Kidney (tissue), 14 donors: Measurements from ENCODE around the gene DCLRE1B. TPM values are rescaled to one million over a fixed set of nuclear protein-coding genes. Genes with fewer than 3 reads are reported as not detected.

Experiments
- DNase-seq, 5 donors: peaks; one replicate each; pipeline ENCODE4 v3.0.0-alpha.2; 2013 to 2020
- FAIRE-seq: peaks from 2 replicates; lab custom pipeline; 2012; peaks lifted over from hg19 to GRCh38; lab: Jason Lieb, UNC
- H3K27ac ChIP-seq, 2 donors: one replicate each; pipeline ENCODE4 v1.7.0; 2013; ENCODE audit warnings: low read depth in 2 of 2, low read length in 2 of 2, inconsistent platforms in 1 of 2
- H3K27me3 ChIP-seq: one replicate; pipeline ENCODE4 v1.7.1; 2013; ENCODE audit warnings: low read length, inconsistent platforms; ENCODE audit not compliant: control insufficient read depth, insufficient read depth
- H3K36me3 ChIP-seq, 3 donors: one replicate each; pipeline versions ENCODE4 v1.7.0 to v1.7.1; 2013; ENCODE audit warnings: low read length in 3 of 3, control low read depth in 1 of 3, inconsistent platforms in 1 of 3; ENCODE audit not compliant: insufficient read depth in 3 of 3, control insufficient read depth in 2 of 3
- H3K4me1 ChIP-seq, 3 donors: one replicate each; pipeline versions ENCODE4 v1.7.0 to v1.7.1; 2013; ENCODE audit warnings: low read length in 3 of 3, inconsistent platforms in 1 of 3, low read depth in 1 of 3; ENCODE audit not compliant: control insufficient read depth in 2 of 3, insufficient read depth in 2 of 3
- H3K4me3 ChIP-seq, 3 donors: one replicate each; pipeline versions ENCODE4 v1.7.0 to v1.8.1; 2013; ENCODE audit warnings: low read length in 3 of 3, control low read depth in 1 of 3, inconsistent platforms in 1 of 3
- H3K9ac ChIP-seq, 3 donors: one replicate each; pipeline versions ENCODE4 v1.7.0 to v1.7.1; 2013; ENCODE audit warnings: low read length in 3 of 3, control low read depth in 1 of 3, inconsistent platforms in 1 of 3
- H3K9me3 ChIP-seq, 3 donors: one replicate each; pipeline versions ENCODE4 v1.7.0 to v1.7.1; 2013; ENCODE audit warnings: low read length in 3 of 3, control low read depth in 1 of 3, inconsistent platforms in 1 of 3; ENCODE audit not compliant: control insufficient read depth in 2 of 3, insufficient read depth in 1 of 3
- intact Hi-C: fragments of 100-400 bp; cut with DNase I; formaldehyde crosslinking; loops from one replicate; pipeline ENCODE4 v1.11.1; 2022
- polyA plus RNA-seq: library from polyadenylated mRNA; stranded (reverse); fragments of 350-450 nt; fragmentation: Illumina TruSeq; extraction: RNeasy Lipid Tissue Mini Kit (QIAGEN cat#74804); gene quantifications from one replicate; pipeline ENCODE4 v1.2.3, GENCODE V29; 2014; ENCODE audit warnings: low read depth, low replicate concordance; ENCODE audit not compliant: insufficient read depth
- total RNA-seq: library from RNA; stranded (reverse); fragmentation: NEBNext Ultra II Directional; extraction: Animal tissue kit (Norgen Biotek cat#: 25700); gene quantifications from one replicate; pipeline ENCODE4 v1.2.1, GENCODE V29; 2021
- TF ChIP-seq, protein P1 (sequence below): IDR thresholded peaks from 3 replicates; pipeline ENCODE4 v1.5.1; 2012; ENCODE audit warnings: mild to moderate bottlenecking, moderate library complexity, borderline replicate concordance; ENCODE audit not compliant: insufficient read depth; ENCODE audit errors: extremely low read depth
- donor health status: control.
- donor health status: control.
- donor health status: control.
- donor health status: control.
- donor health status: control.
- donor health status: DM: yes; HTN: yes; CAD: no.
- donor health status: Normal renal cell carcinoma (clear cell type).

The DCLRE1B gene
- total and polyA plus RNA-seq, 2 donors from 2014 or later: 1.4 to 6.1 TPM

DNA sequence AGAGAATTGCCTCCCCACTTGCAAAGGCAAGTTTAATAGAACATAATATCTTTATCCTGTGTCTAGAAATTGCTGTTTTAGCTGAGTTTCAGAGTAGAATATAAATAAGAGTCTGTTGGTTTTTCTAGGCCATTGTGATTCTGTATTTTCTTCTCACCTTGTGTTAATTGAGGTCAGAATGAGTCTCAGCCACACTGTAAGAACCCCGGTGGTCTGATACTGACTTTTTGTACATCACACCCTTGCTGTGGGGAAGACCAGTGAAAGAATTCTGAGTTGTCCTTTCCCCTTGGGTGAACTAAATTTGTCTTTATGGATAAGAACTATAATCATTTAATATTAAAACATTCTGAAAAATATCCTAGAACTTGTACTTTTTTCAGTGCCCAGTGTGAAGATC lies 30.8 kb downstream of the DCLRE1B start:
- DNase-seq (no peak), FAIRE-seq (no peak)
- Histone ChIP-seq H3K4me1 (peaks cover 2 to 10% (median 6%) of the 10 kb centered on the region in 3 donors), H3K27ac (no peak overlapping the region), H3K4me3 (no peak overlapping the region), H3K9ac (no peak overlapping the region), H3K36me3 (peaks cover under 1 to 7% (median 1%) of the 10 kb centered on the region in 3 donors), H3K27me3 (no peaks in the 10 kb centered on the region), H3K9me3 (no peaks in the 10 kb centered on the region)
- TF ChIP-seq, protein P1, sequence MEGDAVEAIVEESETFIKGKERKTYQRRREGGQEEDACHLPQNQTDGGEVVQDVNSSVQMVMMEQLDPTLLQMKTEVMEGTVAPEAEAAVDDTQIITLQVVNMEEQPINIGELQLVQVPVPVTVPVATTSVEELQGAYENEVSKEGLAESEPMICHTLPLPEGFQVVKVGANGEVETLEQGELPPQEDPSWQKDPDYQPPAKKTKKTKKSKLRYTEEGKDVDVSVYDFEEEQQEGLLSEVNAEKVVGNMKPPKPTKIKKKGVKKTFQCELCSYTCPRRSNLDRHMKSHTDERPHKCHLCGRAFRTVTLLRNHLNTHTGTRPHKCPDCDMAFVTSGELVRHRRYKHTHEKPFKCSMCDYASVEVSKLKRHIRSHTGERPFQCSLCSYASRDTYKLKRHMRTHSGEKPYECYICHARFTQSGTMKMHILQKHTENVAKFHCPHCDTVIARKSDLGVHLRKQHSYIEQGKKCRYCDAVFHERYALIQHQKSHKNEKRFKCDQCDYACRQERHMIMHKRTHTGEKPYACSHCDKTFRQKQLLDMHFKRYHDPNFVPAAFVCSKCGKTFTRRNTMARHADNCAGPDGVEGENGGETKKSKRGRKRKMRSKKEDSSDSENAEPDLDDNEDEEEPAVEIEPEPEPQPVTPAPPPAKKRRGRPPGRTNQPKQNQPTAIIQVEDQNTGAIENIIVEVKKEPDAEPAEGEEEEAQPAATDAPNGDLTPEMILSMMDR: no peak
- intact Hi-C loops: no loop called here

DNA sequence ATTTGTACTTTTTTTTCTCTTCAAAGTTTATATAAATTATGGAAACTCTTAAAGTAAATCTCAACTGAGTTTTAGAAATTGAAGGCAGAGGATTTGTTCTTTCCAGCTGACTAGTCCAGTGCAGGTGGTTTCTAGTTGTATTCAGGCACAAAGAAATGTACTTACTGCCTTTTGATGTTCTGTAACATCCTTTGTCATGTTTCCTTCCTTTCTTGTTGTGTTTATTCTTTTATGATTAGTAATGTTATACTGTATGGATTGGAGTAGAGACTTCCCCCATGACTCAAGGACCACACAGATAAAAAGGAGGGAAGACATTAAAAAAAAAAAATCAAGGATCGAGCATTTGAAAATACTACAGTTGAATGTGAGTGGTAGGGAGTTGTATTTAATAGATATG lies 32.0 kb downstream of the DCLRE1B start:
- Histone ChIP-seq H3K9ac (no peak overlapping the region), H3K27ac (no peak overlapping the region), H3K9me3 (no peaks in the 10 kb centered on the region), H3K36me3 (peaks cover 4 to 9% (median 6%) of the 10 kb centered on the region in 3 donors), H3K4me1 (peaks cover 0 to 6% (median 0%) of the 10 kb centered on the region in 3 donors), H3K27me3 (no peaks in the 10 kb centered on the region), H3K4me3 (no peak overlapping the region)
- FAIRE-seq: no peak
- intact Hi-C loops: no loop called here
- DNase-seq: no peak
- TF ChIP-seq, protein P1: no peak

- Histone ChIP-seq H3K27me3 (no peaks in the 10 kb centered on the region), H3K27ac (no peak overlapping the region), H3K4me3 (no peak overlapping the region), H3K4me1 (peaks cover 0 to 1% (median 0%) of the 10 kb centered on the region in 3 donors), H3K9me3 (no peaks in the 10 kb centered on the region), H3K9ac (no peak overlapping the region), H3K36me3 (peaks cover 6 to 9% (median 6%) of the 10 kb centered on the region in 3 donors)
- DNase-seq: no peak
- intact Hi-C loops: no loop called here
- TF ChIP-seq, protein P1: no peak
- no peak for FAIRE-seq
Measured at GRCh38 chr1:113938192-113938591, 33.1 kb downstream of the DCLRE1B start.
